H1 (cell line): ENCODE measurements around the gene DACT3. TPM values are rescaled to one million over a fixed set of nuclear protein-coding genes. Genes with fewer than 3 reads are reported as not detected.
A peak's percentile ranks its signal among the peaks of the same experiment; 100 is the strongest.

Source experiments
- CTCF ChIA-PET: fragments of 300-600 bp; sonication (Branson Sonifier 250); formaldehyde crosslinking; loops from one replicate; lab custom pipeline; 2021; ENCODE audit not compliant: partially characterized antibody; lab: Charles Lee
- POLR2A ChIA-PET: fragments of 300-600 bp; sonication (Branson Sonifier 250); formaldehyde crosslinking; loops from one replicate; lab custom pipeline; 2021; ENCODE audit warnings: inconsistent platforms; ENCODE audit not compliant: partially characterized antibody; lab: Charles Lee
- DNase-seq, 2 experiments: peaks; one replicate each; pipeline versions ENCODE4 v3.0.0 to v3.0.0-alpha.2; 2010 to 2022; ENCODE audit warnings: low spot score in 2 of 2, low read depth in 1 of 2, mixed read lengths in 1 of 2
- FAIRE-seq: peaks from 2 replicates; lab custom pipeline; 2011; peaks lifted over from hg19 to GRCh38; lab: Jason Lieb, UNC
- H2AFZ ChIP-seq: 2 replicates; pipeline ENCODE4 v1.8.1; 2012; ENCODE audit warnings: low read length, inconsistent platforms
- H2AK5ac ChIP-seq: 2 replicates; pipeline ENCODE4 v1.6.1; 2013; ENCODE audit warnings: low read depth, low read length
- H2BK120ac ChIP-seq: replicated peaks from 2 replicates; pipeline ENCODE3; 2013; ENCODE audit warnings: low read depth, low read length, inconsistent platforms
- H2BK12ac ChIP-seq: 2 replicates; pipeline ENCODE4 v1.6.1; 2013; ENCODE audit warnings: low read depth, low read length
- H2BK15ac ChIP-seq: 2 replicates; pipeline ENCODE4 v1.6.1; 2013; ENCODE audit warnings: low read length
- H2BK20ac ChIP-seq: 2 replicates; pipeline ENCODE4 v1.6.1; 2013; ENCODE audit warnings: low read length
- H2BK5ac ChIP-seq: 2 replicates; pipeline ENCODE4 v1.6.1; 2013; ENCODE audit warnings: low read depth, low read length
- H3K14ac ChIP-seq: 2 replicates; pipeline ENCODE4 v1.6.1; 2013; ENCODE audit warnings: inconsistent platforms; ENCODE audit not compliant: insufficient read length
- H3K18ac ChIP-seq: 2 replicates; pipeline ENCODE4 v1.6.1; 2013; ENCODE audit warnings: low read length; ENCODE audit errors: extremely low read depth
- H3K23ac ChIP-seq: 2 replicates; pipeline ENCODE4 v1.6.1; 2013; ENCODE audit warnings: inconsistent platforms; ENCODE audit not compliant: insufficient read length
- H3K23me2 ChIP-seq: 2 replicates; pipeline ENCODE4 v1.6.1; 2013; ENCODE audit warnings: low read depth, low read length
- H3K27ac ChIP-seq: 2 replicates; pipeline ENCODE4 v1.6.1; 2011; ENCODE audit warnings: low read depth, low read length, inconsistent platforms
- H3K27me3 ChIP-seq, 4 experiments: replicated peaks in 1 of 4; 1 replicate in 1 of 4; 2 replicates in 3 of 4; pipeline versions ENCODE4 v1.6.1 to v1.8.1; 2011 to 2013; ENCODE audit warnings: low read length in 3 of 4, mild to moderate bottlenecking in 3 of 4, inconsistent platforms in 2 of 4, mixed read lengths in 2 of 4, moderate library complexity in 1 of 4; ENCODE audit not compliant: control insufficient read depth in 3 of 4, insufficient read depth in 3 of 4; ENCODE audit errors: extremely low read depth in 1 of 4
- H3K36me3 ChIP-seq, 4 experiments: 2 replicates each; pipeline versions ENCODE4 v1.6.1 to v1.8.1; 2011 to 2013; ENCODE audit warnings: mild to moderate bottlenecking in 4 of 4, low read length in 3 of 4, moderate library complexity in 2 of 4, control low read depth in 1 of 4, inconsistent platforms in 1 of 4; ENCODE audit not compliant: insufficient read depth in 4 of 4, control insufficient read depth in 2 of 4
- H3K4ac ChIP-seq: replicated peaks from 2 replicates; pipeline ENCODE3; 2013; ENCODE audit warnings: low read length, low read depth, mixed read lengths, inconsistent platforms; ENCODE audit not compliant: insufficient read length
- H3K4me1 ChIP-seq, 4 experiments: replicated peaks in 1 of 4; 1 replicate in 1 of 4; 2 replicates in 3 of 4; pipeline versions ENCODE4 v1.6.1 to v1.8.1; 2011 to 2013; ENCODE audit warnings: low read length in 3 of 4, inconsistent platforms in 2 of 4, mixed read lengths in 1 of 4; ENCODE audit not compliant: insufficient read depth in 4 of 4, control insufficient read depth in 3 of 4
- H3K4me2 ChIP-seq, 2 experiments: 2 replicates each; pipeline versions ENCODE4 v1.6.1 to v1.8.1; 2011 to 2013; ENCODE audit warnings: low read depth in 2 of 2, low read length in 2 of 2, control low read depth in 1 of 2, inconsistent platforms in 1 of 2, mild to moderate bottlenecking in 1 of 2; ENCODE audit not compliant: insufficient read depth in 1 of 2
- H3K4me3 ChIP-seq, 4 experiments: fragments of 200-600, 300-600 bp in 1 of 4; sonication (generic), shearing (Covaris generic), sonication (Bioruptor Twin) in 1 of 4; 2 replicates each; pipeline versions ENCODE4 v1.5.1 to v1.8.1; 2011 to 2016; ENCODE audit warnings: low read length in 4 of 4, low read depth in 3 of 4, control low read depth in 2 of 4, inconsistent platforms in 2 of 4, mild to moderate bottlenecking in 2 of 4, mixed read lengths in 1 of 4, moderate library complexity in 1 of 4; ENCODE audit not compliant: insufficient read depth in 2 of 4; ENCODE audit errors: extremely low read depth in 1 of 4
- H3K56ac ChIP-seq: replicated peaks from 2 replicates; pipeline ENCODE3; 2013; ENCODE audit warnings: low read depth, mild to moderate bottlenecking, mixed read lengths, low read length, inconsistent platforms; ENCODE audit not compliant: insufficient read length
- H3K79me1 ChIP-seq: 2 replicates; pipeline ENCODE4 v1.6.1; 2013; ENCODE audit warnings: low read depth, low read length, control low read depth
- H3K79me2 ChIP-seq, 2 experiments: 2 replicates each; pipeline versions ENCODE4 v1.6.1 to v1.8.1; 2012 to 2013; ENCODE audit warnings: low read length in 2 of 2, mild to moderate bottlenecking in 2 of 2, inconsistent platforms in 1 of 2; ENCODE audit not compliant: insufficient read depth in 2 of 2, control insufficient read depth in 1 of 2
- H3K9ac ChIP-seq, 4 experiments: replicated peaks in 1 of 4; 1 replicate in 1 of 4; 2 replicates in 3 of 4; pipeline versions ENCODE4 v1.6.1 to v1.8.1; 2011 to 2013; ENCODE audit warnings: low read depth in 3 of 4, low read length in 3 of 4, control low read depth in 2 of 4, mild to moderate bottlenecking in 2 of 4, moderate library complexity in 2 of 4, inconsistent platforms in 1 of 4; ENCODE audit errors: extremely low read depth in 1 of 4
- H3K9me3 ChIP-seq, 2 experiments: 2 replicates each; pipeline versions ENCODE4 v1.6.1 to v1.8.1; 2012 to 2013; ENCODE audit warnings: mild to moderate bottlenecking in 2 of 2, moderate library complexity in 2 of 2, control low read depth in 1 of 2, inconsistent platforms in 1 of 2, low read depth in 1 of 2, low read length in 1 of 2, mixed read lengths in 1 of 2; ENCODE audit not compliant: insufficient read depth in 2 of 2
- H4K20me1 ChIP-seq, 2 experiments: replicated peaks in 1 of 2; 2 replicates each; pipeline versions ENCODE3 to v1.8.1; 2011 to 2013; ENCODE audit warnings: inconsistent platforms in 2 of 2, low read length in 2 of 2, mild to moderate bottlenecking in 1 of 2; ENCODE audit not compliant: insufficient read depth in 2 of 2, control insufficient read depth in 1 of 2
- H4K5ac ChIP-seq: 2 replicates; pipeline ENCODE4 v1.6.1; 2013; ENCODE audit warnings: low read length, low read depth, mixed read lengths, inconsistent platforms; ENCODE audit not compliant: insufficient read length
- H4K8ac ChIP-seq: 2 replicates; pipeline ENCODE4 v1.8.0; 2013; ENCODE audit warnings: mild to moderate bottlenecking, moderate library complexity, low read length, inconsistent platforms; ENCODE audit not compliant: insufficient read depth; ENCODE audit errors: extremely low read depth
- H4K91ac ChIP-seq: replicated peaks from 2 replicates; pipeline ENCODE3; 2013; ENCODE audit warnings: low read length, mixed read lengths, inconsistent platforms; ENCODE audit not compliant: insufficient read length
- CHD1 ChIP-seq: IDR thresholded peaks from 2 replicates; pipeline ENCODE4 v1.6.1; 2012; ENCODE audit warnings: low read depth, low read length, improper control_type of control experiment
- CHD2 ChIP-seq: IDR thresholded peaks from 2 replicates; pipeline ENCODE4 v1.6.1; 2012; ENCODE audit warnings: low read length, improper control_type of control experiment
- CTBP2 ChIP-seq: IDR thresholded peaks from 2 replicates; pipeline ENCODE4 v1.7.0; 2011; ENCODE audit warnings: borderline replicate concordance, mild to moderate bottlenecking, moderate library complexity, mixed read lengths, low read length; ENCODE audit not compliant: insufficient read depth, insufficient read length
- KDM4A ChIP-seq: IDR thresholded peaks from one replicate; pipeline ENCODE4 v1.7.1; 2012; ENCODE audit warnings: low read depth, mild to moderate bottlenecking, moderate library complexity, low read length, inconsistent platforms; ENCODE audit not compliant: severe bottlenecking
- PHF8 ChIP-seq: fragments of 200-600 bp; sonication (generic); conservative IDR thresholded peaks from 2 replicates; pipeline ENCODE4 v1.7.1; 2012; ENCODE audit warnings: low read depth, mild to moderate bottlenecking, inconsistent platforms, low read length, moderate library complexity
- SAP30 ChIP-seq: fragments of 300-600 bp; sonication (generic); IDR thresholded peaks from 2 replicates; pipeline ENCODE4 v1.7.1; 2012; ENCODE audit warnings: low read length, moderate library complexity, mild to moderate bottlenecking, inconsistent platforms; ENCODE audit not compliant: insufficient read depth, insufficient replicate concordance
- SIRT6 ChIP-seq: IDR thresholded peaks from one replicate; pipeline ENCODE4 v1.7.1; 2012; ENCODE audit warnings: low read length, inconsistent platforms
- SIX5 ChIP-seq: IDR thresholded peaks from 2 replicates; pipeline ENCODE4 v1.6.1; 2011; ENCODE audit warnings: mild to moderate bottlenecking, low read depth, low read length
- SP4 ChIP-seq: IDR thresholded peaks from 2 replicates; pipeline ENCODE4 v1.6.1; 2012; ENCODE audit warnings: low read length, inconsistent platforms
- TAF7 ChIP-seq: optimal IDR thresholded peaks from 2 replicates; pipeline ENCODE3; 2011; ENCODE audit warnings: low read depth, mild to moderate bottlenecking, inconsistent platforms, low read length, moderate library complexity, borderline replicate concordance
- USF2 ChIP-seq: IDR thresholded peaks from 2 replicates; pipeline ENCODE4 v1.6.1; 2011; ENCODE audit warnings: low read length, improper control_type of control experiment
- WGBS, 2 experiments: shearing (Covaris generic) in 1 of 2; methylation state at CpG; one replicate each; pipeline versions ENCODE4 v1.1.6 to v1.1.7; 2013 to 2015; ENCODE audit warnings: low lambda C conversion rate in 2 of 2, mixed read lengths in 2 of 2, inconsistent platforms in 1 of 2, low coverage in 1 of 2, missing lambda C conversion rate in 1 of 2; ENCODE audit not compliant: insufficient replicate concordance in 2 of 2, insufficient coverage in 1 of 2, insufficient read length in 1 of 2; ENCODE audit errors: extremely low coverage in 1 of 2, missing lambda C conversion rate in 1 of 2; 5-methylcytosine and 5-hydroxymethylcytosine counted together
- polyA plus RNA-seq, 7 experiments: library from polyadenylated mRNA; depleted of rRNA in 3 of 7; stranded (reverse) in 5 of 7; unstranded in 2 of 7; fragments of >200 nt in 5 of 7; fragments of 200-250 nt in 2 of 7; gene quantifications; 1 replicate in 5 of 7; 2 replicates in 1 of 7; 4 replicates in 1 of 7; pipeline versions ENCODE4 v1.2.1 to v1.2.3, GENCODE V29; 2011 to 2013; ENCODE audit warnings: missing spikeins in 2 of 7, mixed read lengths in 2 of 7
- total RNA-seq: library from RNA; stranded (reverse); fragmentation: NEBNext Ultra II Directional; extraction: Animal tissue kit (Norgen Biotek cat#: 25700); gene quantifications from 2 replicates; pipeline ENCODE4 v1.2.1, GENCODE V29; 2021

Gene DACT3
- total and polyA plus RNA-seq, 2 of the 8 experiments (the other 6 are each of a cell fraction or from before 2014, with no cell fraction given), result 1.8 to 2.0 TPM

DNA sequence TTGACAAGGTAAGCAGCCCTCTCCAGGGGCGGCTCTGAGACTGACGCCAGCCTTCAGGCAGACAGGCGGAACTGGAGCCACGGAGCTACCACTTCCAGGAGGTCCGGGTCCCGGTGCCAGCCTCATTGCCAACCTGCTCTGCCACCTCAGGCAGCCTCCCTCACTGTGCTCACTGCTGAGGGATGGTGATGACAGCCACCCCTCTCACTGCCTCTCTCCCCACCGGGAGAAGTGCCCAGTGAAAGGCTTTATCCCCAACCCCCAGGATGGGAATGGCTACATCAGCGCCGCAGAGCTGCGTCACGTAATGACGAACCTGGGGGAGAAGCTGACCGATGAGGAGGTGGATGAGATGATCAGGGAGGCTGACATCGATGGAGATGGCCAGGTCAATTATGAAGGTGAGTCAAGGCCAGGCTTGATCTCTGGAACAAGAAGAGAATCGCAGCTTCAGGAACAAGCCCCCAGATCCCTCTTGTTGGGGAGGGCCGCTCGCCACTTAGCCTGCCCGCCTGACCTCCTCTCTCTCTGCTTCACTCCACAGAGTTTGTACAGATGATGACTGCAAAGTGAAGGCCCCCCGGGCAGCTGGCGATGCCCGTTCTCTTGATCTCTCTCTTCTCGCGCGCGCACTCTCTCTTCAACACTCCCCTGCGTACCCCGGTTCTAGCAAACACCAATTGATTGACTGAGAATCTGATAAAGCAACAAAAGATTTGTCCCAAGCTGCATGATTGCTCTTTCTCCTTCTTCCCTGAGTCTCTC is 52.2 kb downstream of the DACT3 start:
- Histone ChIP-seq H2BK120ac (no peak overlapping the region), H3K4me2 (no peak overlapping the region), H3K79me1 (peaks cover 5% of the 10 kb centered on the region), H4K20me1 (peaks cover 9 to 24% of the 10 kb centered on the region in 2 experiments), H3K23ac (no peak overlapping the region), H3K56ac (no peak overlapping the region), H2BK20ac (no peak overlapping the region), H3K79me2 (peaks cover 0 to 12% of the 10 kb centered on the region in 2 experiments; a peak in 2 of 4 replicates), H4K91ac (no peak overlapping the region), H3K18ac (no peak overlapping the region), H3K4me1 (peaks cover 0 to 5% (median 1%) of the 10 kb centered on the region in 4 experiments; a peak in 2 of 7 replicates), H3K27ac (no peak overlapping the region), H3K4ac (no peak overlapping the region), H4K5ac (no peak overlapping the region), H2BK15ac (no peak overlapping the region), H3K9ac (no peak overlapping the region), H3K36me3 (peaks cover 16 to 44% (median 40%) of the 10 kb centered on the region in 4 experiments; a peak in 7 of 8 replicates), H3K27me3 (no peaks in the 10 kb centered on the region), H2BK5ac (no peak overlapping the region), H4K8ac (0 out of 2 replicates have a peak overlapping the region, but pooled peaks have one; percentile 5), H2AK5ac (no peak overlapping the region), H3K9me3 (no peaks in the 10 kb centered on the region), H3K14ac (no peak overlapping the region), H2BK12ac (no peak overlapping the region), H3K4me3 (no peak overlapping the region), H3K23me2 (no peaks in the 10 kb centered on the region), H2AFZ (no peak overlapping the region)
- WGBS, 2 experiments, result 90% methylated on average over 27 of the region's 27 CpGs; no CpG with 5 or more reads in 1 of the 2 experiments
- no peak for DNase-seq
- ChIA-PET CTCF (interaction anchor here (15.6 kb wide), 1 partner anchor 52 kb away, joined by 341 read pairs; the partner anchor contains the start of gene DACT3), POLR2A (interaction anchor here (2.2 kb wide), 1 partner anchor 13 kb away, joined by 7 read pairs; no protein-coding TSS in a partner anchor)
- FAIRE-seq, result no peak
- TF ChIP-seq SIRT6 (no peak), SAP30 (no peak), TAF7 (no peak), SP4 (no peak), CTBP2 (no peak), CHD1 (no peak), SIX5 (no peak), CHD2 (no peak), KDM4A (no peak), USF2 (no peak), PHF8 (no peak)
